K562 (cell line): Measurements from ENCODE around the gene OBSCN. TPM values are rescaled to one million over a fixed set of nuclear protein-coding genes. Genes with fewer than 3 reads are reported as not detected.

Experiments used
- AFF1 ChIP-seq, 2 experiments: fragments of 450-650 bp; IDR thresholded peaks; 2 replicates each; pipeline ENCODE4 v1.6.1; 2018; ENCODE audit warnings: mild to moderate bottlenecking in 2 of 2, low read depth in 1 of 2; ENCODE audit not compliant: partially characterized antibody in 2 of 2
- BHLHE40 ChIP-seq: IDR thresholded peaks from 2 replicates; pipeline ENCODE4 v1.6.1; 2011; ENCODE audit warnings: low read length, improper control_type of control experiment
- ELF1 ChIP-seq: fragments of 200-800 bp; sonication (Bioruptor generic); IDR thresholded peaks from 2 replicates; pipeline ENCODE4 v1.6.1; 2016; ENCODE audit warnings: missing genetic modification characterization, missing compliant biosample characterization
- ERF ChIP-seq: fragments of 450-650 bp; formaldehyde crosslinking; IDR thresholded peaks from 2 replicates; pipeline ENCODE4 v1.4.0; 2020; ENCODE audit warnings: mild to moderate bottlenecking, mixed read lengths
- GTF2F1 ChIP-seq: IDR thresholded peaks from 2 replicates; pipeline ENCODE4 v1.6.1; 2011; ENCODE audit warnings: low read depth, low read length, improper control_type of control experiment
- MED1 ChIP-seq: sonication (generic); formaldehyde crosslinking; IDR thresholded peaks from 2 replicates; pipeline ENCODE4 v1.8.1; 2023; ENCODE audit warnings: missing genetic modification reagents, borderline replicate concordance
- SMARCC2 ChIP-seq: fragments of 450-650 bp; IDR thresholded peaks from 2 replicates; pipeline ENCODE4 v1.6.1; 2017; ENCODE audit warnings: antibody characterized with exemption, moderate library complexity, mild to moderate bottlenecking, low read depth
- ZNF165 ChIP-seq: fragments of 250-450 bp; sonication (Bioruptor Pico); IDR thresholded peaks from 2 replicates; pipeline ENCODE4 v1.4.0; 2020; ENCODE audit warnings: borderline replicate concordance
- polyA plus RNA-seq, 8 experiments: library from polyadenylated mRNA; depleted of rRNA in 4 of 8; stranded (reverse) in 5 of 8; unstranded in 3 of 8; fragments of >200 nt; fragmentation: Nextera tagmentation in 2 of 8; fragmentation: Illumina TruSeq in 1 of 8; extraction: Ambion mirVana in 2 of 8; extraction: Trizol in 1 of 8; gene quantifications; 2 replicates each; pipeline versions ENCODE4 v1.2.1 to v1.2.3, GENCODE V29; 2011 to 2014; ENCODE audit warnings: inconsistent platforms in 1 of 8, missing spikeins in 1 of 8
- total RNA-seq, 7 experiments: library from RNA; depleted of rRNA in 6 of 7; stranded (reverse); fragments of >200 nt in 6 of 7; fragmentation: Illumina TruSeq in 2 of 7; extraction: Trizol in 2 of 7; gene quantifications; 2 replicates each; pipeline versions ENCODE4 v1.2.1 to v1.2.3, GENCODE V29; 2011 to 2021; ENCODE audit warnings: low replicate concordance in 1 of 7
- TF ChIP-seq, protein P1 (sequence below): sonication (generic); formaldehyde crosslinking; IDR thresholded peaks from 2 replicates; pipeline ENCODE4 v1.8.0; 2023; ENCODE audit warnings: mild to moderate bottlenecking, missing genetic modification reagents

The OBSCN gene
- total and polyA plus RNA-seq, 9 of the 15 experiments (the other 6 are each of a cell fraction or from before 2014, with no cell fraction given) = 0.18 to 19.7 (median 3.6) TPM

GRCh38 chr1:228165372-228166169 lies 42.3 kb upstream of the OBSCN start, which contains the start of gene IBA57 (continued):
- TF ChIP-seq, protein P1, sequence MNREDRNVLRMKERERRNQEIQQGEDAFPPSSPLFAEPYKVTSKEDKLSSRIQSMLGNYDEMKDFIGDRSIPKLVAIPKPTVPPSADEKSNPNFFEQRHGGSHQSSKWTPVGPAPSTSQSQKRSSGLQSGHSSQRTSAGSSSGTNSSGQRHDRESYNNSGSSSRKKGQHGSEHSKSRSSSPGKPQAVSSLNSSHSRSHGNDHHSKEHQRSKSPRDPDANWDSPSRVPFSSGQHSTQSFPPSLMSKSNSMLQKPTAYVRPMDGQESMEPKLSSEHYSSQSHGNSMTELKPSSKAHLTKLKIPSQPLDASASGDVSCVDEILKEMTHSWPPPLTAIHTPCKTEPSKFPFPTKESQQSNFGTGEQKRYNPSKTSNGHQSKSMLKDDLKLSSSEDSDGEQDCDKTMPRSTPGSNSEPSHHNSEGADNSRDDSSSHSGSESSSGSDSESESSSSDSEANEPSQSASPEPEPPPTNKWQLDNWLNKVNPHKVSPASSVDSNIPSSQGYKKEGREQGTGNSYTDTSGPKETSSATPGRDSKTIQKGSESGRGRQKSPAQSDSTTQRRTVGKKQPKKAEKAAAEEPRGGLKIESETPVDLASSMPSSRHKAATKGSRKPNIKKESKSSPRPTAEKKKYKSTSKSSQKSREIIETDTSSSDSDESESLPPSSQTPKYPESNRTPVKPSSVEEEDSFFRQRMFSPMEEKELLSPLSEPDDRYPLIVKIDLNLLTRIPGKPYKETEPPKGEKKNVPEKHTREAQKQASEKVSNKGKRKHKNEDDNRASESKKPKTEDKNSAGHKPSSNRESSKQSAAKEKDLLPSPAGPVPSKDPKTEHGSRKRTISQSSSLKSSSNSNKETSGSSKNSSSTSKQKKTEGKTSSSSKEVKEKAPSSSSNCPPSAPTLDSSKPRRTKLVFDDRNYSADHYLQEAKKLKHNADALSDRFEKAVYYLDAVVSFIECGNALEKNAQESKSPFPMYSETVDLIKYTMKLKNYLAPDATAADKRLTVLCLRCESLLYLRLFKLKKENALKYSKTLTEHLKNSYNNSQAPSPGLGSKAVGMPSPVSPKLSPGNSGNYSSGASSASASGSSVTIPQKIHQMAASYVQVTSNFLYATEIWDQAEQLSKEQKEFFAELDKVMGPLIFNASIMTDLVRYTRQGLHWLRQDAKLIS (CRISPR knock-in tag) = peak; percentile 74; the same call in 1 of the 2 replicates
- TF ChIP-seq ERF (CRISPR knock-in tag) = peak; percentile 97
- TF ChIP-seq MED1 (CRISPR knock-in tag) = no peak
- TF ChIP-seq GTF2F1 = peak; percentile 78; the same call in 1 of the 2 replicates
- peak; percentile 99 for TF ChIP-seq ELF1 (tag)
- peak; percentile 98 for TF ChIP-seq BHLHE40
- TF ChIP-seq ZNF165 (CRISPR knock-in tag) = no peak
- TF ChIP-seq SMARCC2 = no peak; the same call in 1 of the 2 replicates
- TF ChIP-seq AFF1 (IDR thresholded peaks at IDR 0.05; ENCODE audit: low read depth in 1 of 2, partially characterized antibody in 2 of 2) = no peak
